ENCODE results near the gene BPI.

DNA sequence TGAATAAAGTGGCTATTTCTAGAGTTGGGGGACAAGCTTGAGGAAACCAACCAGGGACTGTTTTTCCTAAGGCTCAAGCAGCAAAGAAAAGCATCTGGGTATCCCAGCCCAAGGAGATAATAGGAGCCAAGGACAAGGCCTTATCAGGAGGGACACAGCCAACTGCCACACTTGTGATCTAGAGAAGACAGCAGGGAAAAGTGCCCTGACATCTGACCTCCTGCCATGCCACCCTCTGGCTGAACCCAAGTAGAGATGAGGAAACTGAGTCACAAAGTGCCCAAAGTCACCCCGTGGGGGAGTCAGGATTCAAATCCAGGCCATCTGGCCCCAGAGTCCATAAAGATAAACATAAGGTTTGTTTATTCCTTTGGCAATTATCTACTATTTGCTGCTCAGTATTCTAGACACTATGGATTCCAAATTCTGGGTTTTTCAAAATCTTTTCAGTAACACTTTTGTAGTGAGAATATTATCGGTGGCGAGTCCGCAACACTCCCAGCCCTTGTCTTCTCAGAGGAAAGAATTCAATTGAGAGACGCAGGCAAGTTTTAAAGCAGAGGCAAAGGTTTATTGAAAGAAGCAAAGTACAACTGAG, 38.9 kb downstream of the BPI start:
- TF ChIP-seq CTCF (IDR thresholded peaks at IDR 0.05 in 4 of 5, conservative IDR thresholded peaks at IDR 0.05 in 1 of 5) (no peak), POLR2A (IDR thresholded peaks at IDR 0.05) (no peak)

Data from gastrocnemius medialis (tissue), 4 donors.